Measurements from ENCODE around the gene PMEPA1.

Gene PMEPA1

DNA sequence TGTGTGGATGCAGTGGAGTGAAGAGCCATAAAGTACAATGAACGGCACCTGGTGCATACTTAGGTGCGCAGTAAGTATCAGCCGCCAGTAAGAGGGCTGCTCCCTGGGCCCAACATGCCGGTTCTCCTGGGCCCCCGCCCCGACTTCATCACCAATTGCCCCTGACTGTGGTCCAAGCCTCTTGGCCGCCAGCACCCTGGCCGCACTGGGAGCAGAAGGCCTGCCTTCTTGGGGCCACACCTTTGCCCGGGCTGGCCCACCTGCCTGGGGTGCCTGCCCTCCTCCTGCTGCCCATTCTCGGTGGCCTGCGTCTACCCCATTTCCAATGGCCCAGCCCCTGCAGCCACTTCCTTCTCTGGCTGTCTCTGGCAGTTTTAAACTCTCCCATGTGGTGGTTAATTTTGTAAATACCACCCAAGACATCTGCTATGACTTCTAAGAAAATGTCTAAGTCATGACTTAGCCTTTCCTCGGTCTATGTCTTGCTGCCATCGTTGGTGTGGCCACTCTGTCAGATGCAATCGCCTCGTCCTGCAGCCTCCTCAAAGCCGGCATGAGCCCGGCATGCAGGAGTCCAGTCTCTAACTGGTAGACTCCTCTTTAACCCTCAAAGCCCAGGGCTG, 36.8 kb downstream of the PMEPA1 start:
- no peak for TF ChIP-seq CTCF (IDR thresholded peaks at IDR 0.05)
- Histone ChIP-seq H3K4me3 (no peak overlapping the region), H3K27ac (no peak overlapping the region)
- DNase-seq (ENCODE audit: low spot score): no peak

DNA sequence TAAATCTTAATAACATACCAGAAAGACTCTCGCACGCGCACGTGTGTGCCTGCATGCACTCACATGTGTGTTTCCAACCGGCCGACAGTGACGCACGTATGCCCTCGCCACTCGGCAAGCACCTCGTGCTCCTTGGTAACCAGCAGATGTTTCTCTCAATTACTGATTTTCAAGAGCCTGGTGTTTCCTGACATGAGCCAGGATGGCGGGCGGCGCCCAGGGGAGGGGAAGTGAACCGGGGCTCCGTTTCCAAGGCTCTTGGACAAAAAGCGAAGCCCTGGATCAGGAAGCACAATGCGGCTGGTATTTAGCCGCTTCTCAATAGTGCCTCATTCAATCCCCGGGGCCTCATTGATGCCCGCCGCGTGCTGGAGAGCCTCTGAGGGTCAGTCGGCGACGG, 37.7 kb downstream of the PMEPA1 start:
- Histone ChIP-seq H3K4me3 (peak overlapping the region; percentile 31), H3K27ac (peak overlapping the region in 1 of 2 donors; percentile 29)
- TF ChIP-seq CTCF (IDR thresholded peaks at IDR 0.05): no peak
- no peak for DNase-seq (ENCODE audit: low spot score)

DNA sequence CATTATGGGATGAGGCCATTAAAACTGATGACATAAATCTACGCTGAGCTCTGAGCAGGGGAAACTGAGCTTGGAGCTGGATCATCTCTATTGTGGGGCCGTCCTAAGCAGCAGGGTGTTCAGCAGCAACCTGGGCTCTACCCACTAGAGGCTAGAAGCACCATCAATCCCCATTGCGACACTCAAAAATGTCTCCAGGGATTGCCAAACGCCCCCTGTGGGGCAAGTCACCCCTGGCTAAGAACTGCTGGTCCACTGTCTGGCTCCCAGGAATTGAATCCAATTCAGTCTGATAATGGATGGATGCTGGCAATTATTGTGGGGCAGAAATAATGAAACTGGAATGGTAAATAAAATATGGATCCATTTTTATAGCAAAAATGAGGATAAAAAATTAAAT, 38.2 kb downstream of the PMEPA1 start:
- no peak for TF ChIP-seq CTCF (IDR thresholded peaks at IDR 0.05)
- no peak overlapping the region for H3K27ac ChIP-seq
- no peak for DNase-seq (ENCODE audit: low spot score)
- no peak overlapping the region for H3K4me3 ChIP-seq

DNA sequence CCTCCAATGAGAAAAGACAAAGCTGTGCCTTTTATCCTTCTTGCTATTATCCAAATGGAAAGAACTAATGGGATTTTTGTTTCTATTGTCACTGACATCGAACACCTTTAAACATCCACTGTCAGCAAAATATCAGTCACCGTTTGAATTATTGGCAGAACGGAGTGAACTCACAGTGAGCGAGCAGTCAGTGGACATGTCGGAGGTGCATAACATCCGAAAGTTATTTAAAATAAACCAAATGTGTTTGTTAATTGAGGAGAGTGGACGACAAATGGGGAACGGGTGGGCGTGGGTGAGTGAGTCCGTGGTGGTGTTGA, 38.8 kb downstream of the PMEPA1 start:
- no peak overlapping the region for H3K4me3 ChIP-seq
- no peak for TF ChIP-seq CTCF (IDR thresholded peaks at IDR 0.05)
- no peak overlapping the region for H3K27ac ChIP-seq
- DNase-seq (ENCODE audit: low spot score): no peak

- no peak overlapping the region for H3K4me3 ChIP-seq
- DNase-seq (ENCODE audit: low spot score): no peak
- H3K27ac ChIP-seq: no peak overlapping the region
- TF ChIP-seq CTCF (IDR thresholded peaks at IDR 0.05): no peak
These were observed 39.3 kb downstream of the PMEPA1 start for GRCh38 chr20:57670288-57671071.

GRCh38 chr20:57669632-57670031, 40.2 kb downstream of the PMEPA1 start:
- no peak for DNase-seq (ENCODE audit: low spot score)
- TF ChIP-seq CTCF (IDR thresholded peaks at IDR 0.05): no peak
- Histone ChIP-seq H3K4me3 (no peak overlapping the region), H3K27ac (no peak overlapping the region)

All from coronary artery (tissue), 2 donors.